HG02981 (cell line): ENCODE results near the gene EXTL2.
"Not testable (repeated sequence)": the region's sequence is repeated elsewhere in the genome, so short reads cannot be mapped to it uniquely, and the experiment has no call there.

ENCODE experiments used
- ATAC-seq: cut with Tn5 transposase; IDR thresholded peaks from one replicate; pipeline ENCODE4 v1.9.1; 2021; ENCODE audit warnings: mild to moderate bottlenecking, moderate library complexity; ENCODE audit not compliant: unreplicated experiment

The EXTL2 gene

GRCh38 chr1:100894603-100895539, at the start of gene EXTL2:
EXTL2 (minus strand) TSS chr1:100894842; CDS start chr1:100888757, 6,085 bp downstream.
- peak; percentile 32 for ATAC-seq

- no peak for ATAC-seq
Measured at GRCh38 chr1:100943533-100943932, 48.9 kb upstream of the EXTL2 start.

GRCh38 chr1:100942304-100943046, 47.8 kb upstream of the EXTL2 start:
- ATAC-seq = no peak

GRCh38 chr1:100941580-100942216, 47.1 kb upstream of the EXTL2 start:
- no peak for ATAC-seq

- ATAC-seq = no peak
Measured at GRCh38 chr1:100941098-100941527, 46.5 kb upstream of the EXTL2 start.

- no peak for ATAC-seq
Measured at GRCh38 chr1:100936194-100936967, 41.7 kb upstream of the EXTL2 start.

- not testable (repeated sequence) for ATAC-seq
Measured at GRCh38 chr1:100933555-100933954, 38.9 kb upstream of the EXTL2 start.

- ATAC-seq = no peak
Measured at GRCh38 chr1:100931716-100932115, 37.1 kb upstream of the EXTL2 start.

- ATAC-seq = no peak
Measured at GRCh38 chr1:100930494-100930893, 35.9 kb upstream of the EXTL2 start.

- ATAC-seq = no peak
Measured at GRCh38 chr1:100928128-100928527, 33.5 kb upstream of the EXTL2 start.

GRCh38 chr1:100927276-100927675, 32.6 kb upstream of the EXTL2 start:
- no peak for ATAC-seq

GRCh38 chr1:100926240-100926639, 31.6 kb upstream of the EXTL2 start:
- no peak for ATAC-seq

GRCh38 chr1:100924991-100925390, 30.3 kb upstream of the EXTL2 start:
- ATAC-seq = no peak

GRCh38 chr1:100924212-100924611, 29.6 kb upstream of the EXTL2 start:
- ATAC-seq = no peak

GRCh38 chr1:100921110-100921706, 26.6 kb upstream of the EXTL2 start:
- no peak for ATAC-seq

GRCh38 chr1:100912019-100912418, 17.4 kb upstream of the EXTL2 start:
- no peak for ATAC-seq

GRCh38 chr1:100909018-100909417, 14.4 kb upstream of the EXTL2 start:
- ATAC-seq = no peak

- no peak for ATAC-seq
Measured at GRCh38 chr1:100907887-100908286, 13.2 kb upstream of the EXTL2 start.

GRCh38 chr1:100905181-100905580, 10.5 kb upstream of the EXTL2 start:
- no peak for ATAC-seq

GRCh38 chr1:100904528-100904927, 9.9 kb upstream of the EXTL2 start:
- no peak for ATAC-seq
